MCF 10A (cell line): ENCODE data around the gene NNMT. TPM values are rescaled to one million over a fixed set of nuclear protein-coding genes. Genes with fewer than 3 reads are reported as not detected.

ENCODE experiments used
- BruUV-seq: library from RNA; stranded (reverse); fragments of 400-500 nt; replicated peaks from 2 replicates; lab custom pipeline; 2021; lab: Mats Ljungman, UMichigan
- CTCF ChIA-PET: fragments of 300-600 bp; sonication (Branson Sonifier 250); formaldehyde crosslinking; extraction: SDS; loops from one replicate; lab custom pipeline; 2021; ENCODE audit warnings: antibody characterized with exemption, inconsistent platforms; lab: Yijun Ruan, JAX
- POLR2A ChIA-PET: fragments of 300-600, 350-650 bp; sonication (Branson Sonifier 250); formaldehyde crosslinking; extraction: SDS; loops from one replicate; lab custom pipeline; 2020; ENCODE audit warnings: antibody characterized with exemption, inconsistent platforms; lab: Yijun Ruan, JAX
- DNase-seq: peaks from one replicate; pipeline ENCODE4 v3.0.0-alpha.2; 2018; ENCODE audit not compliant: unreplicated experiment
- H3K27ac Mint-ChIP-seq: one replicate; pipeline ENCODE4 v1.8.0; 2022; ENCODE audit warnings: mild to moderate bottlenecking, low read depth, mixed read lengths; ENCODE audit not compliant: unreplicated experiment
- H3K27me3 Mint-ChIP-seq: one replicate; pipeline ENCODE4 v1.8.0; 2022; ENCODE audit warnings: mixed read lengths; ENCODE audit not compliant: insufficient read depth, unreplicated experiment
- H3K36me3 Mint-ChIP-seq: one replicate; pipeline ENCODE4 v1.8.0; 2022; ENCODE audit warnings: mild to moderate bottlenecking, moderate library complexity, mixed read lengths; ENCODE audit not compliant: insufficient read depth, unreplicated experiment
- H3K4me1 Mint-ChIP-seq: one replicate; pipeline ENCODE4 v1.8.0; 2022; ENCODE audit warnings: mixed read lengths; ENCODE audit not compliant: insufficient read depth, unreplicated experiment
- H3K4me3 Mint-ChIP-seq: one replicate; pipeline ENCODE4 v1.8.0; 2022; ENCODE audit warnings: mild to moderate bottlenecking, moderate library complexity, mixed read lengths; ENCODE audit not compliant: unreplicated experiment
- H3K9me3 Mint-ChIP-seq: one replicate; pipeline ENCODE4 v1.8.0; 2022; ENCODE audit warnings: mixed read lengths; ENCODE audit not compliant: unreplicated experiment
- intact Hi-C: fragments of 100-400 bp; cut with micrococcal nuclease; formaldehyde crosslinking; loops from 2 replicates; pipeline ENCODE4 v1.14.1; 2022
- total RNA-seq: library from RNA; stranded (reverse); gene quantifications from 2 replicates; pipeline ENCODE4 v1.2.3, GENCODE V29; 2022
- TF ChIP-seq, protein P1 (sequence below): fragments of 200-600 bp; IDR thresholded peaks from one replicate; pipeline ENCODE4 v1.8.0; 2022; ENCODE audit warnings: antibody characterized with exemption, mild to moderate bottlenecking; ENCODE audit not compliant: unreplicated experiment

NNMT gene
- total RNA-seq, 1 experiment from 2014 or later = 638 TPM

DNA sequence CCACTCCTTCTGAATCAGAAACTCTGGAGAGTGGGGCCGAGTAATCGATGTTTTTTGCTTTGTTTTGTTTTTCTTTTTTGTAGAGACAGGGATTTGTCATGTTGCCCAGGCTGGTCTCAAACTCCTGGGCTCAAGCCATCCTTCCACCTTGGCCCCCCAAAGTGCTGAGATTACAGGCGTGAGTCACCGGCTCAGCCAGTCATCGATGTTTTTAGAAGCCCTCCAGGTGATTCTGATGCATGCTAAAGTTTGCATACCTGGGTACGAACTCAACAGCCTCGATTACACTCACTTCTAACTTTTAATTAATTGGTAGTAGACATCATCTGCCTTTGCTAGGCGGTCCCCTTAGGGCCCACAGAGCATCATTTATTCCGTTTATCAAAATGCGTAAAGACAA lies 53.8 kb downstream of the NNMT start:
- no TSS peak for BruUV-seq
- peaks cover 13% of the 10 kb centered on the region for H3K4me1 Mint-ChIP-seq

DNA sequence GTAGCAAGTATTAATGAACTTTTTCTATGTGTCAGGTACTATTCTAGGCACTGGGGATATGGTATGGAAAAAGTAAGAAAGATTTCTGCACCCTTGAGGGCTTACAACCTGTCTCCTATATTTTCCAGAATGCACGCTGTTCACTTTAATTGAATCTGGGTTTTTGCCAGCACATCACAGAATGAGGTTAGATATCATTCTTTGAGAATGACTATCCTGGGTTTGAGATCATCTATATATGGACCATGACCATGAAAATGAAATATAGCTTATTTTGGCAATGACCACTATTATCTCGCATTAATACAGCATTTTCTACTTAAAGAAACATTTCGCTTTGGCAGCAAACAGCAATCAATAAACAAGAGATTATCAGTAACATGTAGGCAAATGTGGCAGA lies 57.2 kb downstream of the NNMT start:
- no peak for DNase-seq
- Mint-ChIP-seq H3K27ac (no peak overlapping the region), H3K27me3 (no peaks in the 10 kb centered on the region), H3K4me1 (peaks cover 14% of the 10 kb centered on the region), H3K36me3 (no peaks in the 10 kb centered on the region), H3K4me3 (no peak overlapping the region), H3K9me3 (no peaks in the 10 kb centered on the region)
- ChIA-PET CTCF (interaction anchor here (0.8 kb wide), 1 partner anchor 10 kb away, joined by 4 read pairs; no protein-coding TSS in a partner anchor), POLR2A (no interaction called here)
- intact Hi-C loops = no loop called here
- TF ChIP-seq, protein P1, sequence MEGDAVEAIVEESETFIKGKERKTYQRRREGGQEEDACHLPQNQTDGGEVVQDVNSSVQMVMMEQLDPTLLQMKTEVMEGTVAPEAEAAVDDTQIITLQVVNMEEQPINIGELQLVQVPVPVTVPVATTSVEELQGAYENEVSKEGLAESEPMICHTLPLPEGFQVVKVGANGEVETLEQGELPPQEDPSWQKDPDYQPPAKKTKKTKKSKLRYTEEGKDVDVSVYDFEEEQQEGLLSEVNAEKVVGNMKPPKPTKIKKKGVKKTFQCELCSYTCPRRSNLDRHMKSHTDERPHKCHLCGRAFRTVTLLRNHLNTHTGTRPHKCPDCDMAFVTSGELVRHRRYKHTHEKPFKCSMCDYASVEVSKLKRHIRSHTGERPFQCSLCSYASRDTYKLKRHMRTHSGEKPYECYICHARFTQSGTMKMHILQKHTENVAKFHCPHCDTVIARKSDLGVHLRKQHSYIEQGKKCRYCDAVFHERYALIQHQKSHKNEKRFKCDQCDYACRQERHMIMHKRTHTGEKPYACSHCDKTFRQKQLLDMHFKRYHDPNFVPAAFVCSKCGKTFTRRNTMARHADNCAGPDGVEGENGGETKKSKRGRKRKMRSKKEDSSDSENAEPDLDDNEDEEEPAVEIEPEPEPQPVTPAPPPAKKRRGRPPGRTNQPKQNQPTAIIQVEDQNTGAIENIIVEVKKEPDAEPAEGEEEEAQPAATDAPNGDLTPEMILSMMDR = no peak
- no TSS peak for BruUV-seq

More for the DNA sequence above, 53.8 kb downstream of the NNMT start:
- TF ChIP-seq, protein P1 = no peak
- Mint-ChIP-seq H3K36me3 (no peaks in the 10 kb centered on the region), H3K27me3 (no peaks in the 10 kb centered on the region), H3K9me3 (no peaks in the 10 kb centered on the region), H3K4me3 (no peak overlapping the region), H3K27ac (no peak overlapping the region)
- ChIA-PET CTCF (interaction anchor here (0.6 to 1.3 kb wide), 3 partner anchors 41 to 414 kb away, joined by 3 read pairs; no protein-coding TSS in a partner anchor), POLR2A (interaction anchor here (1.6 kb wide), 1 partner anchor 9 kb away, joined by 3 read pairs; no protein-coding TSS in a partner anchor)
- DNase-seq = no peak
- intact Hi-C loops = no loop called here

DNA sequence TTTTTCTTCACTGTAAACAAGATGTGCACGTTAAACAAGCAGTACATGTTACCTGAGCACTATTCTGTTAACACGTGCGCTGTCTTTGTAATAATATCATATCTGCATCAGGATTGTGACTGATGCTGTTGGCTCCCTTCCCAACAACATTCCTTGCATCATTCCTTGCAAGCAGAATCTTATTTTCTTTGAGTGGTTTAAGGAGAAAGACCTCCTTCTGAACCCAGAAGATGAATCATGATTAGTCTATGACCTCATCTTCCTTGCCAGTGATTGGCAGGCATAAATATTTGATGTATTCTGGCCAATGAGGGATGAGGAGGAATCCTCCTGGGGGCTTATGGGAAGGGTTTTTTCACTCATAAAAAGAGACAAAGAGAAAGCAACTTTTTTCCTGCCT lies 57.9 kb downstream of the NNMT start:
- Mint-ChIP-seq H3K27ac (no peak overlapping the region), H3K4me1 (peaks cover 18% of the 10 kb centered on the region), H3K36me3 (no peaks in the 10 kb centered on the region), H3K27me3 (no peaks in the 10 kb centered on the region), H3K4me3 (no peak overlapping the region), H3K9me3 (no peaks in the 10 kb centered on the region)
- ChIA-PET POLR2A (no interaction called here), CTCF (no interaction called here)
- TF ChIP-seq, protein P1 = no peak
- intact Hi-C loops = no loop called here
- no TSS peak for BruUV-seq
- peak; percentile 92 for DNase-seq

DNA sequence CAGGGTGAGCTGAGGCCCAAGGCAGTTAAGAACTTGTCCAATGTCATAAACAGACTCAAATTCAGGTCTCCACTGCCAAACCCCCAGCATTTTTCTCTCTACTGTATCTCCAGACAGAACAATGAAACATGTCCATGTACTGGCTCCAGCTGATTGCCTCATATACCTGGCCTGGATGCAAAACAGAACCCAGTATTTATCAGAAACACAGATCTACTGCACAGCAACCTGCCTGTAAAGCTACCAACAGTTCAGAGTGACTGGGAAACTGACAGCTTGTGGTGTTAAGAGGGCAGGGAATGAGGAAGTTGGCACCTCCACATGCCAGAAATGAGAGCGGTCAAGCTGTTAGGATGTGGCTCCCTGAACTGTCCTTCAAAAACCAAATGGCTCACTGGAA lies 62.5 kb downstream of the NNMT start:
- intact Hi-C loops = no loop called here
- no peak overlapping the region for H3K4me3 Mint-ChIP-seq

More for the DNA sequence above, 62.5 kb downstream of the NNMT start:
- POLR2A ChIA-PET = interaction anchor here (0.6 to 1.1 kb wide), 4 partner anchors 9 to 41 kb away, joined by 3 read pairs; no protein-coding TSS in a partner anchor
- H3K9me3 Mint-ChIP-seq = no peaks in the 10 kb centered on the region
- BruUV-seq = no TSS peak
- peak overlapping the region; percentile 86 for H3K27ac Mint-ChIP-seq
- H3K36me3 Mint-ChIP-seq = no peaks in the 10 kb centered on the region
- TF ChIP-seq, protein P1 = no peak
- no peak for DNase-seq
- CTCF ChIA-PET = interaction anchor here (0.5 to 1.1 kb wide), 4 partner anchors 11 to 885 kb away, joined by 3 read pairs; no protein-coding TSS in a partner anchor
- no peaks in the 10 kb centered on the region for H3K27me3 Mint-ChIP-seq
- peaks cover 21% of the 10 kb centered on the region for H3K4me1 Mint-ChIP-seq
